Measurements from ENCODE around the gene BMF.

BMF gene

DNA sequence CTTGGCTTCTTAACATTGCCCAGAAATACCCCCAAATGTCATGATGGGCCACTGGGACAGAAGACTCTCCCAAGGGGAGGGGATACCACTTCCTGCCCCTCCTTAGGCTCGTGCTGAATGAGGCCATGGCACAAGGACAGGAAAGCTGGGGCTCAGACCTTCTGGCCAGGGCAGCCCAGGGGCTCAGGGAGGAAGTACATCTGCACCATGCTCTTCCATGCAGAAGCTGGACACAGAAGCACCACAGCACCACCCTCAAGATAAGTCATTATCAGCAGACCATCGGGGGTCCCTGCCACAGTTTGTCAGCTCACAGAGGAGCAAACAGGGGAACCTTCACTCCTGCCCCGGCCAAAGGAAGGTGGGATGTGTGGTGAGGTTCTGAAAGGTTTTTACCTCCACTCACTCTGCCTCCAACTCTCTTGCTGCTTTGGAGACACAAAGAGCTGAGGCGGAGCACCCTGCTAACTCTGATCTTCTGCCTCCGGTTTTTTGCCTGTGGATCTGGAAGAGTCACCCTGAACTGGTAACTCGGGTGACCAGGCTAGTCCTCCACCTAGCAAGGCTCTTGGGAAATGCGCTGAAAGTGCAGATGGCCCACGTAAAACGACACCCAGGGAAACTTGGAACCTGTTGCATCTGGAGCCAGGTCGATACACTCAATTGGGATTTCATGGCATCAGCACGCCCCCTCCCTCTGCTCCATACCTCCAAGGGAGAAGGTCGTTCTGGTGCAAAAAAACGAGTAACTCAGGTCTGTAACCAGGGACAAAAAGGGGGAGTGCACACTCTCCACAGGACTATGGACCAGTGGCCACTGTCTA is 8.3 kb downstream of the BMF start:
- no peaks in the 10 kb centered on the region for H3K36me3 ChIP-seq (replicated peaks)
- DNase-seq: no peak
- H3K4me3 ChIP-seq (ENCODE audit: low read depth, low read length): no peak overlapping the region
- H3K27ac ChIP-seq: no peak overlapping the region
- TF ChIP-seq, protein P1, sequence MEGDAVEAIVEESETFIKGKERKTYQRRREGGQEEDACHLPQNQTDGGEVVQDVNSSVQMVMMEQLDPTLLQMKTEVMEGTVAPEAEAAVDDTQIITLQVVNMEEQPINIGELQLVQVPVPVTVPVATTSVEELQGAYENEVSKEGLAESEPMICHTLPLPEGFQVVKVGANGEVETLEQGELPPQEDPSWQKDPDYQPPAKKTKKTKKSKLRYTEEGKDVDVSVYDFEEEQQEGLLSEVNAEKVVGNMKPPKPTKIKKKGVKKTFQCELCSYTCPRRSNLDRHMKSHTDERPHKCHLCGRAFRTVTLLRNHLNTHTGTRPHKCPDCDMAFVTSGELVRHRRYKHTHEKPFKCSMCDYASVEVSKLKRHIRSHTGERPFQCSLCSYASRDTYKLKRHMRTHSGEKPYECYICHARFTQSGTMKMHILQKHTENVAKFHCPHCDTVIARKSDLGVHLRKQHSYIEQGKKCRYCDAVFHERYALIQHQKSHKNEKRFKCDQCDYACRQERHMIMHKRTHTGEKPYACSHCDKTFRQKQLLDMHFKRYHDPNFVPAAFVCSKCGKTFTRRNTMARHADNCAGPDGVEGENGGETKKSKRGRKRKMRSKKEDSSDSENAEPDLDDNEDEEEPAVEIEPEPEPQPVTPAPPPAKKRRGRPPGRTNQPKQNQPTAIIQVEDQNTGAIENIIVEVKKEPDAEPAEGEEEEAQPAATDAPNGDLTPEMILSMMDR (IDR thresholded peaks at IDR 0.05; ENCODE audit: low read depth, low read length, missing control alignments): no peak
- in situ Hi-C loops (cut with HindIII; ENCODE audit: low pct_ligation_motif_present, low sequenced_read_pairs): loop anchor here (10.0 kb wide), 1 partner anchor 56 kb away; no protein-coding TSS in a partner anchor
- no peaks in the 10 kb centered on the region for H3K27me3 ChIP-seq (replicated peaks)

DNA sequence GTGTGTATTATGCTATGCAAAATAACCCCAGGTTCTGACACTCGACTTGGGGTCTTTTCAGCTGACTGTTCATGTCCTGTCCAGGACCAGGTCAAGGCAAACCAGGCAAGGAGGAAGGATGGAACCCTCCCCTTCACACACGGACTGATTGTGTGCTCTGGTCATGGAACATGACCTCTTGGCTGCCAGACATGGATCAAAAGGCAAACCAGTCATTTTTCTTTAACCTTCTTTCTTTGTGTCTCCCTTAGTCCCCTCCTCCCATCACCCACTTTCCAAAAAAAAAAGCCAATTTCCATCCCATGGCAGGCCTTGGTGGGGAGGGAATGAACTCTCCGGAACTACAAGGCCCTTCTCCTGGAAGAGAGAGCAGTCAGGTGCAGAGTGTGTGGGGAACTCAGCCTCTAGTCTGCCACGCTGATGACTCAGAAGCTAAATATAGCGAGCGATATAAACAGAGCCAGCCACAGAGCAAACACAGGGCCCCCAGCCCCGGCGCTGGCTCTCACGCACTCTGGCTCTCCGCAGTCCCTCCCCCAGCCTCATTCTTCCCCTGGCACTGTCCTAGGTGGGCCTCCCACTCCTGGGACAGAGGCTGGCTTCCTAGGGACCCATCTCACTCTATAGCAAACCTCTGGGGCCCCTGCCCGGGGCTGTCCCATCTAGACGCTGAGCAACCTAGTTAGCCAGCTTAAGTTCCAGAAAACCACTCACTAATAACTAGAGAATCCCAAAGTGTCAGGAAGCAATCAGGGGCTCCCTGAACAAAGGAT is 10.0 kb downstream of the BMF start:
- TF ChIP-seq, protein P1 (IDR thresholded peaks at IDR 0.05; ENCODE audit: low read depth, low read length, missing control alignments): no peak
- Histone ChIP-seq H3K27ac (peak overlapping the region; percentile 86), H3K4me3 (ENCODE audit: low read depth, low read length) (no peak overlapping the region), H3K36me3 (replicated peaks) (no peaks in the 10 kb centered on the region), H3K27me3 (replicated peaks) (no peaks in the 10 kb centered on the region)
- in situ Hi-C loops (cut with HindIII; ENCODE audit: low pct_ligation_motif_present, low sequenced_read_pairs): no loop called here
- peak; percentile 96 for DNase-seq

DNA sequence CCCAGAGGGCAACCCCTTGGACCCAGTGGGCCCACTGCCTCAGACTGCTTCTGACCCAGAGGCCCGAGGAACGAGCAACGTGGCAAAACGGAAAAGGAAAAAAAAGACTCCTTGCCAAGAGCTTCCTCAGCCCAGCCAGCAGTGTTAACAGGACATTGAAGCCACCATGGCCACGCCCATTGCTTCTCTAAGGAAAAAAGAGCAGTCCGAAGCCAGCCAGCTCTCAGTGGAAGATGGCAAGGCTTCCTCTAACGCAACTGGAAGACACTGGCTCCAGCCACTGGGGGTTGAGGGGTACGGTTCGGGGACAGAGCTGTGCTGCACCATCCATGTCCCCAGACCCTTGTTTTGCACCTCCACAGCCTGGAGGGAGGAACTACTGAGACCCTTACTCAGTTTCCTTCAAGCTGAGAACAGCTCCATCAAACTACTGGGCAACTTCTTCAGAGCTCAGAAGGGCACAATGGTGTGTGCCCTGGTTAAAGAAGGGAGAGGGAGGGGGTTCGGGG is 10.7 kb downstream of the BMF start:
- Histone ChIP-seq H3K27me3 (replicated peaks) (no peaks in the 10 kb centered on the region), H3K36me3 (replicated peaks) (no peaks in the 10 kb centered on the region), H3K4me3 (ENCODE audit: low read depth, low read length) (no peak overlapping the region), H3K27ac (peak overlapping the region; percentile 86)
- in situ Hi-C loops (cut with HindIII; ENCODE audit: low pct_ligation_motif_present, low sequenced_read_pairs): no loop called here
- TF ChIP-seq, protein P1 (IDR thresholded peaks at IDR 0.05; ENCODE audit: low read depth, low read length, missing control alignments): no peak
- DNase-seq: no peak

DNA sequence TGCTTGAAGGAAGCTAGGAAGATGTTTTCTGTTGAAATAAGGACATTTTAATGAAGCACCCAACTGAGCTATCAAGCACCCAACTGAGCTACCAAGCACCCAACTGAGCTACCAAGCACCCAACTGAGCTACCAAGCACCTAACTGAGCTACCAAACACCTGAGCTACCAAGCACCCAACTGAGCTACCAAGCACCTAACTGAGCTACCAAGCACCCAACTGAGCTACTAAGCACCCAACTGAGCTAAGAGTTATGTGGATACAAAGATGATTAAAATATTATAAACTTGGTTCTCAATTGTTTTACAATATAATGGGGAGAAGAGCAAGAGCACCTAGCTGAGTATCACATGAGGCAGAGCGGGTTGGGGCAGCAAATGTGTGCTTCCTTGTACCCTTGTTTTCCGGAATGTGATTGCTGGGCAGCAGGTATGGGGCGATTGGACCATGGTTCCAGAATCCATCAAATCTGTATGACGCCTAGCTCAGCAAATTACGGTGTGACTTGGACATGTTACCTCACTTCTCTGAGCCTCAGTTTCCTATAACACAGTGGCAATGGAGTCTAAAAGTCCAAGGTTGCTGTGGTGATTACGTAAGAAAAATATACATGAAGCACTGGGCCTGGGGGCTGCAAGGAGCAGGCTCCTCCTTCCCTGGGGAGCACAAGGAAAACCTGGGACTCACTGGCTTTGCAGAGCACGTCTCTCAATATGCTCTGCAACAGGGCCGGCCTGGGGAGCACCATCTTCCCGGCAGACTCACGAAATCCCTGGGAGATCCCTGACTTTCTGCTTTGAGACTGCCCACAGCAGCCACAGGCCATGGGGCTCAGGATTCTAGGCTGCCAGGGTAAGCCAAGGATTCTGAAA is 11.3 kb downstream of the BMF start:
- TF ChIP-seq, protein P1 (IDR thresholded peaks at IDR 0.05; ENCODE audit: low read depth, low read length, missing control alignments): no peak
- H3K27ac ChIP-seq: peak overlapping the region; percentile 86
- no peaks in the 10 kb centered on the region for H3K36me3 ChIP-seq (replicated peaks)
- no peaks in the 10 kb centered on the region for H3K27me3 ChIP-seq (replicated peaks)
- no peak for DNase-seq
- H3K4me3 ChIP-seq (ENCODE audit: low read depth, low read length): no peak overlapping the region
- in situ Hi-C loops (cut with HindIII; ENCODE audit: low pct_ligation_motif_present, low sequenced_read_pairs): no loop called here

DNA sequence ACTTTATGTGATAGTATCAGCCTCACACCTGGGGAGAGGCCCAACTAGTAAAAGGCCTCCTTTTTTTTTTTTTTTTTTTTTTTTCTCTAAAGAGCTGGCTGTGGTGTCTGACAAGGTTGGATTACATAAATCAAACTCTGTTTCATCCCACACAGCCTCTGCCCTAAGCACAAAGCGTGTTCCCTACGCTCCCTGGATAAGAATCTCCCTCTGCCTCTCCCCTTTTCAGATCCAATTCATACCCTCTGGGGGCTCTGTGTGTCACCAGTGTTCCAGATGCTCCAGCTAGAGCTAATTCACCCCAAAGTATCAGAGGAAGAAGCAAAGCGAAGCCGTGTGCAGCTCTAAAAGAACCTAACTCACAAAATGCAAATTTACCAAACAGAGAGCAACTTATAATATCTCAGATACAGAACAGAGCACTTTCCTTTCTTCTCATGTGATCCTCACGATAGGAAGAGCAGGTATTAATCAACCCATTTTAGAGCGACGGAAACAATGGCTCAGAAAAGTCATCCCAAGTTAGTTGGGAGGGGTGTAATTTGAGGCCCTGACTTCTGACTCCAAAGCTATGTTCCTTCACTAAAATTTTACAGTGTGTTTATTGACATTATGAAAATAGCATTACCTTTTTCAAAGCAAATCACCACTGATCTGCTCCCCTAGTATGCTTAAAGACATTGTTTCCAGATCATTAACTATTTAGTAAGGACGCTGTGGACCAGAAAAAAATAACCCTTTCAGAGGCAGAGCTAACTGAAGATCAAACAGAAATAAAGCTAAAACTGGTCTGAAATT is 12.4 kb downstream of the BMF start:
- Histone ChIP-seq H3K4me3 (ENCODE audit: low read depth, low read length) (no peak overlapping the region), H3K27ac (no peak overlapping the region), H3K27me3 (replicated peaks) (no peaks in the 10 kb centered on the region), H3K36me3 (replicated peaks) (no peaks in the 10 kb centered on the region)
- TF ChIP-seq, protein P1 (IDR thresholded peaks at IDR 0.05; ENCODE audit: low read depth, low read length, missing control alignments): no peak
- no peak for DNase-seq
- in situ Hi-C loops (cut with HindIII; ENCODE audit: low pct_ligation_motif_present, low sequenced_read_pairs): no loop called here
